Measurements from ENCODE around the gene CST6. TPM values are rescaled to one million over a fixed set of nuclear protein-coding genes. Genes with fewer than 3 reads are reported as not detected.

Gene CST6
- total RNA-seq, 1 donor from 2014 or later = not detected

GRCh38 chr11:66015936-66016792, 4.4 kb downstream of the CST6 start:
- no peak overlapping the region for H3K9ac ChIP-seq (ENCODE audit: low read length)
- DNase-seq (ENCODE audit: low read depth) = no peak

GRCh38 chr11:66016793-66017177, 5.0 kb downstream of the CST6 start:
- Histone ChIP-seq H3K36me3 (ENCODE audit: insufficient read depth, low read length) (no peaks in the 10 kb centered on the region), H2AFZ (ENCODE audit: low read depth, low read length) (no peak overlapping the region), H3K79me2 (ENCODE audit: insufficient read depth, low read length) (no peaks in the 10 kb centered on the region), H3K4me2 (ENCODE audit: low read length) (no peak overlapping the region), H3K9me3 (ENCODE audit: insufficient read depth, low read depth, low read length) (no peaks in the 10 kb centered on the region), H3K27ac (ENCODE audit: low read depth, low read length) (no peak overlapping the region), H3K4me3 (ENCODE audit: insufficient read depth, low read depth, low read length) (no peak overlapping the region), H3K4me1 (ENCODE audit: insufficient read depth, low read length) (peaks cover 29% of the 10 kb centered on the region), H3K9ac (ENCODE audit: low read length) (no peak overlapping the region), H3K27me3 (ENCODE audit: insufficient read depth, low read length) (no peaks in the 10 kb centered on the region), H4K20me1 (ENCODE audit: insufficient read depth, low read length) (no peaks in the 10 kb centered on the region)
- TF ChIP-seq EZH2 (IDR thresholded peaks at IDR 0.05; ENCODE audit: insufficient read depth, low read length) (no peak), CTCF (IDR thresholded peaks at IDR 0.05; ENCODE audit: insufficient read depth, low read depth, low read length) (no peak)
- no peaks in the 10 kb centered on the region for H3K27me3 Mint-ChIP-seq (ENCODE audit: low read depth, unreplicated experiment)
- H3K4me3 Mint-ChIP-seq (ENCODE audit: unreplicated experiment) = no peak overlapping the region
- no peaks in the 10 kb centered on the region for H3K9me3 Mint-ChIP-seq (ENCODE audit: unreplicated experiment)
- no peak for DNase-seq (ENCODE audit: low read depth)
- peaks cover 11% of the 10 kb centered on the region for H3K4me1 Mint-ChIP-seq (ENCODE audit: low read depth, unreplicated experiment)
- no peak overlapping the region for H3K27ac Mint-ChIP-seq (ENCODE audit: unreplicated experiment)
- no peaks in the 10 kb centered on the region for H3K36me3 Mint-ChIP-seq (ENCODE audit: low read depth, unreplicated experiment)
- FAIRE-seq = no peak

More at GRCh38 chr11:66015936-66016792, 4.4 kb downstream of the CST6 start:
- no peaks in the 10 kb centered on the region for H3K36me3 Mint-ChIP-seq (ENCODE audit: low read depth, unreplicated experiment)
- H3K4me3 Mint-ChIP-seq (ENCODE audit: unreplicated experiment) = no peak overlapping the region
- H3K27me3 Mint-ChIP-seq (ENCODE audit: low read depth, unreplicated experiment) = peaks cover 3% of the 10 kb centered on the region
- FAIRE-seq = no peak
- Histone ChIP-seq H3K27me3 (ENCODE audit: insufficient read depth, low read length) (peaks cover 3% of the 10 kb centered on the region), H3K4me1 (ENCODE audit: insufficient read depth, low read length) (peaks cover 28% of the 10 kb centered on the region), H3K27ac (ENCODE audit: low read depth, low read length) (no peak overlapping the region), H3K4me3 (ENCODE audit: insufficient read depth, low read depth, low read length) (no peak overlapping the region), H3K4me2 (ENCODE audit: low read length) (peak overlapping the region; percentile 48), H3K9me3 (ENCODE audit: insufficient read depth, low read depth, low read length) (no peaks in the 10 kb centered on the region), H4K20me1 (ENCODE audit: insufficient read depth, low read length) (no peaks in the 10 kb centered on the region), H2AFZ (ENCODE audit: low read depth, low read length) (no peak overlapping the region), H3K36me3 (ENCODE audit: insufficient read depth, low read length) (no peaks in the 10 kb centered on the region), H3K79me2 (ENCODE audit: insufficient read depth, low read length) (no peaks in the 10 kb centered on the region)
- no peaks in the 10 kb centered on the region for H3K9me3 Mint-ChIP-seq (ENCODE audit: unreplicated experiment)
- H3K27ac Mint-ChIP-seq (ENCODE audit: unreplicated experiment) = no peak overlapping the region
- H3K4me1 Mint-ChIP-seq (ENCODE audit: low read depth, unreplicated experiment) = peaks cover 11% of the 10 kb centered on the region
- no peak for TF ChIP-seq CTCF (IDR thresholded peaks at IDR 0.05; ENCODE audit: insufficient read depth, low read depth, low read length)
- no peak for TF ChIP-seq EZH2 (IDR thresholded peaks at IDR 0.05; ENCODE audit: insufficient read depth, low read length)

GRCh38 chr11:66017321-66017720, 5.5 kb downstream of the CST6 start:
- H3K4me3 Mint-ChIP-seq (ENCODE audit: unreplicated experiment) = no peak overlapping the region
- no peak overlapping the region for H3K4me2 ChIP-seq (ENCODE audit: low read length)
- H3K4me3 ChIP-seq (ENCODE audit: insufficient read depth, low read depth, low read length) = no peak overlapping the region
- H2AFZ ChIP-seq (ENCODE audit: low read depth, low read length) = no peak overlapping the region
- no peaks in the 10 kb centered on the region for H4K20me1 ChIP-seq (ENCODE audit: insufficient read depth, low read length)
- no peaks in the 10 kb centered on the region for H3K9me3 ChIP-seq (ENCODE audit: insufficient read depth, low read depth, low read length)
- H3K9ac ChIP-seq (ENCODE audit: low read length) = no peak overlapping the region
- H3K79me2 ChIP-seq (ENCODE audit: insufficient read depth, low read length) = no peaks in the 10 kb centered on the region
- H3K9me3 Mint-ChIP-seq (ENCODE audit: unreplicated experiment) = no peaks in the 10 kb centered on the region
- no peak overlapping the region for H3K27ac ChIP-seq (ENCODE audit: low read depth, low read length)
- no peaks in the 10 kb centered on the region for H3K36me3 Mint-ChIP-seq (ENCODE audit: low read depth, unreplicated experiment)
- no peaks in the 10 kb centered on the region for H3K36me3 ChIP-seq (ENCODE audit: insufficient read depth, low read length)
- TF ChIP-seq EZH2 (IDR thresholded peaks at IDR 0.05; ENCODE audit: insufficient read depth, low read length) = no peak
- no peak overlapping the region for H3K27ac Mint-ChIP-seq (ENCODE audit: unreplicated experiment)
- no peaks in the 10 kb centered on the region for H3K27me3 Mint-ChIP-seq (ENCODE audit: low read depth, unreplicated experiment)
- no peak for DNase-seq (ENCODE audit: low read depth)
- peaks cover 11% of the 10 kb centered on the region for H3K4me1 Mint-ChIP-seq (ENCODE audit: low read depth, unreplicated experiment)
- FAIRE-seq = no peak
- H3K27me3 ChIP-seq (ENCODE audit: insufficient read depth, low read length) = no peaks in the 10 kb centered on the region
- peaks cover 29% of the 10 kb centered on the region for H3K4me1 ChIP-seq (ENCODE audit: insufficient read depth, low read length)
